ENCODE measurements around the gene ANKRD66.
A peak's percentile ranks its signal among the peaks of the same experiment; 100 is the strongest.
"Not testable (repeated sequence)": the region's sequence is repeated elsewhere in the genome, so short reads cannot be mapped to it uniquely, and the experiment has no call there.

Gene ANKRD66

GRCh38 chr6:46773201-46773855 lies 26.6 kb downstream of the ANKRD66 start:
- no peak for DNase-seq (ENCODE audit: low read depth)
- no peak for TF ChIP-seq CTCF (IDR thresholded peaks at IDR 0.05; ENCODE audit: low read depth, low read length, missing control alignments)
- H3K4me3 ChIP-seq (ENCODE audit: low read depth, low read length), result no peak overlapping the region
- in situ Hi-C loops (cut with HindIII; ENCODE audit: low sequenced_read_pairs), result no loop called here

GRCh38 chr6:46774736-46775135 lies 28.0 kb downstream of the ANKRD66 start:
- H3K4me3 ChIP-seq (ENCODE audit: low read depth, low read length); in situ Hi-C loops (cut with HindIII; ENCODE audit: low sequenced_read_pairs): not testable (repeated sequence)

GRCh38 chr6:46776070-46776712 lies 29.5 kb downstream of the ANKRD66 start:
- no peak for TF ChIP-seq CTCF (IDR thresholded peaks at IDR 0.05; ENCODE audit: low read depth, low read length, missing control alignments)
- H3K4me3 ChIP-seq (ENCODE audit: low read depth, low read length), result no peak overlapping the region
- in situ Hi-C loops (cut with HindIII; ENCODE audit: low sequenced_read_pairs), result no loop called here
- DNase-seq (ENCODE audit: low read depth), result no peak

More at GRCh38 chr6:46774736-46775135, 28.0 kb downstream of the ANKRD66 start:
- not testable (repeated sequence) for DNase-seq (ENCODE audit: low read depth)

- TF ChIP-seq CTCF (IDR thresholded peaks at IDR 0.05; ENCODE audit: low read depth, low read length, missing control alignments), result no peak
- no peak for DNase-seq (ENCODE audit: low read depth)
- no peak overlapping the region for H3K4me3 ChIP-seq (ENCODE audit: low read depth, low read length)
- in situ Hi-C loops (cut with HindIII; ENCODE audit: low sequenced_read_pairs), result no loop called here
Measured at GRCh38 chr6:46777476-46778346, 31.0 kb downstream of the ANKRD66 start.

GRCh38 chr6:46781478-46782378 lies 35.0 kb downstream of the ANKRD66 start:
- in situ Hi-C loops (cut with HindIII; ENCODE audit: low sequenced_read_pairs), result no loop called here
- TF ChIP-seq CTCF (IDR thresholded peaks at IDR 0.05; ENCODE audit: low read depth, low read length, missing control alignments), result peak; percentile 76
- no peak overlapping the region for H3K4me3 ChIP-seq (ENCODE audit: low read depth, low read length)
- DNase-seq (ENCODE audit: low read depth), result peak; percentile 55

GRCh38 chr6:46784535-46784934 lies 37.8 kb downstream of the ANKRD66 start:
- no peak for DNase-seq (ENCODE audit: low read depth)
- in situ Hi-C loops (cut with HindIII; ENCODE audit: low sequenced_read_pairs), result no loop called here
- TF ChIP-seq CTCF (IDR thresholded peaks at IDR 0.05; ENCODE audit: low read depth, low read length, missing control alignments), result no peak

More at GRCh38 chr6:46784535-46784934, 37.8 kb downstream of the ANKRD66 start:
- H3K4me3 ChIP-seq (ENCODE audit: low read depth, low read length), result no peak overlapping the region
